Endothelial cell of umbilical vein (primary cell): ENCODE results near the gene TSSC4.

ENCODE experiments used
- EZH2 ChIP-seq: IDR thresholded peaks from 2 replicates; pipeline ENCODE4 v1.6.1; 2012; ENCODE audit warnings: borderline replicate concordance, low read depth, mild to moderate bottlenecking, moderate library complexity, low read length, inconsistent platforms; ENCODE audit not compliant: severe bottlenecking
- MAX ChIP-seq: IDR thresholded peaks from 2 replicates; pipeline ENCODE4 v1.6.1; 2011; ENCODE audit not compliant: insufficient read depth, insufficient read length
- POLR2A ChIP-seq: IDR thresholded peaks from 2 replicates; pipeline ENCODE4 v1.6.1; 2012; ENCODE audit warnings: low read depth, mild to moderate bottlenecking, control low read depth, low read length
- TF ChIP-seq, protein P1 (sequence below), 2 donors: IDR thresholded peaks; 1 replicate in 1 of 2; 2 replicates in 1 of 2; pipeline ENCODE4 v1.5.1; 2011; ENCODE audit warnings: low read length in 2 of 2, mild to moderate bottlenecking in 2 of 2, moderate library complexity in 2 of 2, control low read depth in 1 of 2, inconsistent platforms in 1 of 2, low read depth in 1 of 2; ENCODE audit not compliant: insufficient read depth in 1 of 2; ENCODE audit errors: extremely low read depth in 1 of 2

- no peak for TF ChIP-seq EZH2
- TF ChIP-seq, protein P1, sequence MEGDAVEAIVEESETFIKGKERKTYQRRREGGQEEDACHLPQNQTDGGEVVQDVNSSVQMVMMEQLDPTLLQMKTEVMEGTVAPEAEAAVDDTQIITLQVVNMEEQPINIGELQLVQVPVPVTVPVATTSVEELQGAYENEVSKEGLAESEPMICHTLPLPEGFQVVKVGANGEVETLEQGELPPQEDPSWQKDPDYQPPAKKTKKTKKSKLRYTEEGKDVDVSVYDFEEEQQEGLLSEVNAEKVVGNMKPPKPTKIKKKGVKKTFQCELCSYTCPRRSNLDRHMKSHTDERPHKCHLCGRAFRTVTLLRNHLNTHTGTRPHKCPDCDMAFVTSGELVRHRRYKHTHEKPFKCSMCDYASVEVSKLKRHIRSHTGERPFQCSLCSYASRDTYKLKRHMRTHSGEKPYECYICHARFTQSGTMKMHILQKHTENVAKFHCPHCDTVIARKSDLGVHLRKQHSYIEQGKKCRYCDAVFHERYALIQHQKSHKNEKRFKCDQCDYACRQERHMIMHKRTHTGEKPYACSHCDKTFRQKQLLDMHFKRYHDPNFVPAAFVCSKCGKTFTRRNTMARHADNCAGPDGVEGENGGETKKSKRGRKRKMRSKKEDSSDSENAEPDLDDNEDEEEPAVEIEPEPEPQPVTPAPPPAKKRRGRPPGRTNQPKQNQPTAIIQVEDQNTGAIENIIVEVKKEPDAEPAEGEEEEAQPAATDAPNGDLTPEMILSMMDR (IDR thresholded peaks at IDR 0.05; ENCODE audit: extremely low read depth in 1 of 2, insufficient read depth in 1 of 2, low read depth in 1 of 2, low read length in 2 of 2): no peak
- no peak for TF ChIP-seq POLR2A
- no peak for TF ChIP-seq MAX
Observed at GRCh38 chr11:2375964-2376551, 24.5 kb upstream of the TSSC4 start.
